GM18861 (cell line): ENCODE data around the gene NAE1.
"Not testable (repeated sequence)": the region's sequence is repeated elsewhere in the genome, so short reads cannot be mapped to it uniquely, and the experiment has no call there.

Source experiments
- ATAC-seq: cut with Tn5 transposase; IDR thresholded peaks from one replicate; pipeline ENCODE4 v1.9.1; 2021; ENCODE audit not compliant: unreplicated experiment

Gene NAE1

GRCh38 chr16:66830422-66831404 is at the start of gene NAE1:
Gene NAE1, minus strand, starts transcription at chr16:66830976. Its CDS starts 77 bp downstream, at chr16:66830899.
- ATAC-seq = peak; percentile 84

- ATAC-seq = peak; percentile 23
Observed at GRCh38 chr16:66878067-66878466, 47.3 kb upstream of the NAE1 start.

- no peak for ATAC-seq
Observed at GRCh38 chr16:66874079-66874775, 43.5 kb upstream of the NAE1 start.

- ATAC-seq = no peak
Observed at GRCh38 chr16:66873685-66874055, 42.9 kb upstream of the NAE1 start.

- ATAC-seq = peak; percentile 84
Observed at GRCh38 chr16:66872943-66873684, 42.3 kb upstream of the NAE1 start.

- ATAC-seq = no peak
Observed at GRCh38 chr16:66872559-66872942, 41.8 kb upstream of the NAE1 start.

GRCh38 chr16:66871840-66872239 is 41.1 kb upstream of the NAE1 start:
- ATAC-seq = no peak

GRCh38 chr16:66871363-66871762 is 40.6 kb upstream of the NAE1 start:
- ATAC-seq = not testable (repeated sequence)

GRCh38 chr16:66869424-66869823 is 38.6 kb upstream of the NAE1 start:
- no peak for ATAC-seq

- ATAC-seq = no peak
Observed at GRCh38 chr16:66863707-66864106, 32.9 kb upstream of the NAE1 start.

- ATAC-seq = no peak
Observed at GRCh38 chr16:66862023-66862520, 31.3 kb upstream of the NAE1 start.

GRCh38 chr16:66859397-66860068 is 28.8 kb upstream of the NAE1 start:
- no peak for ATAC-seq

GRCh38 chr16:66858740-66859396 is 28.1 kb upstream of the NAE1 start:
- no peak for ATAC-seq

- no peak for ATAC-seq
Observed at GRCh38 chr16:66857437-66857836, 26.7 kb upstream of the NAE1 start.

GRCh38 chr16:66856801-66857200 is 26.0 kb upstream of the NAE1 start:
- no peak for ATAC-seq

GRCh38 chr16:66856184-66856730 is 25.5 kb upstream of the NAE1 start:
- no peak for ATAC-seq

- ATAC-seq = no peak
Observed at GRCh38 chr16:66853261-66854139, 22.7 kb upstream of the NAE1 start.

GRCh38 chr16:66851166-66851964 is 20.6 kb upstream of the NAE1 start:
- no peak for ATAC-seq
